NCI-H226 (cell line): ENCODE measurements around the gene KCNAB1.
A peak's percentile ranks its signal among the peaks of the same experiment; 100 is the strongest.

Experiments
- DNase-seq: peaks from one replicate; pipeline ENCODE4 v3.0.0-alpha.2; 2015

KCNAB1 gene

GRCh38 chr3:156471431-156471830, 351.1 kb downstream of the KCNAB1 start:
- no peak for DNase-seq

DNA sequence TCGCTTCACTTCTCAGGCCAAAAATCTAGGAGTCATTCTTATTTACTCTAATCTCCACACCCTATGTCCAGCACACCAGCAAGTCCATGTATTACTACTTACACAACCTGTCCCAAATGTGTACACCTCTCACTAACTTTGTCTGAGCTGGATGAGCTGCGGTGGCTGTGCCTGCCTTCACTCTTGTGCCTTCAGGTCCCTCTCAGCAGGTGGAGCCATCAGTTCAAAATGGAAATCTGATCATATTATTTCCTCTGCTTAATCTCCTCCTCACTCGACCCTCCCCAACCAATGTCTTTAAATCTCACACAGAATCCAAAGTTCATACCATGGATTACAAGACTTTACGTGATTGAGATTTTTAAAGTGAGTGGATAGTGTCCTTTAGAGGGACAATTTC, 351.8 kb downstream of the KCNAB1 start:
- no peak for DNase-seq

DNA sequence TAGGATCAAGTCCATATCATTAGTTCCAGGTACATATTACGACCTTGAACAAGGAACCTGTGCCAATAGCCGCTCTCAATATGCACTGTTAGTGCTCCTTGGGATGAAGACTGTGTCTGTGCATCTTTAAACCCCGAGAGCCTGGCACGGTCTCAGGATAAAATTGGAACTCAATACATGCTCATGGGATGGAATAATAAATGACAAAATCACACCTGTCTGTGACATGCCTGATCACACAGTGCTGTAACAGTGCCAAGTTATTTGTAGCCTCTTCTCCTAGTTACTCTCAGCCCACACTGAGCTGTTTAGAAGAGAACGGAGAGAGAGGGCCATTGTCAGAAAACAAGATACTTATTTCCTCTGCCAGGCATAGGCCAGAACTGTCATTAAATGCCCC, 352.3 kb downstream of the KCNAB1 start:
- DNase-seq, result no peak

- DNase-seq, result no peak
Observed at GRCh38 chr3:156473341-156473740, 353.0 kb downstream of the KCNAB1 start.

GRCh38 chr3:156474560-156475389, 354.4 kb downstream of the KCNAB1 start:
- DNase-seq, result no peak

DNA sequence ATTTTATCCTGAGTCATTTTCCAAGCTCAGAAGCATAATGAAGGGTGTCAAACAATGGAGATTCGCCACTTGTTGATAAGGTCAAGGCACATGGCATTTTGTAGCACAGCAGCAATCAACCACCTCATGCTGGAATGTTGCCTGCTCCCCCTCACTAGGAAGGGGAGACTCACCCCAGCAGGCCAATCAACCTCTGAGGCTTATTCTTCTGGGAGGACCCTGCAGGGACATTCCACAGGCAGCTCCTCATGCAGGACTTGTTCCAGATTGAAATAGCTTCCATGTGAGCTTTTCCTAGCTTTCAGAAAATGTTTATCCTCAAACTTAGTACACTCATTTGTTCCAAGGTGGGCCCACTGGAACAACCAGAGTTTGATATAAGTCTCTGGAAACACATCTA, 356.9 kb downstream of the KCNAB1 start:
- peak; percentile 59 for DNase-seq

DNA sequence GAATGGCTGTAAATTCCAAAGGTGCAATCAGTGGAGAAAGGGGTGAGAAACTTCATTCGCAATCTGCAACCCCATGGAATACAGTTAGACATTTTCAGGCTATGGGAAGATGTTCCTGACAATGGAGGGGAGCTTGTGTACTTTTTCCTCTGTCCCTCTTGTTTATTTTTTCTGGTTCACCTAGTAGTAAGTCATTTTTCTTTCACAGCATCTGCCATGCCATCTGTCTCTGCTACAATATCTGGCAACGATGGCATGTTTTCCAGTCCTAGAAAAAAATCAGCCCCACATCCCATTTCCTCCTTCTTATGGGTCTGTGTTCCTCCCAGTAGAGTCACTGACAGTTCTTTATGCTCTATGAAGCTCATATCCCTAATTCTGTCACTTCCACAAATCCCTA, 358.5 kb downstream of the KCNAB1 start:
- DNase-seq, result no peak

DNA sequence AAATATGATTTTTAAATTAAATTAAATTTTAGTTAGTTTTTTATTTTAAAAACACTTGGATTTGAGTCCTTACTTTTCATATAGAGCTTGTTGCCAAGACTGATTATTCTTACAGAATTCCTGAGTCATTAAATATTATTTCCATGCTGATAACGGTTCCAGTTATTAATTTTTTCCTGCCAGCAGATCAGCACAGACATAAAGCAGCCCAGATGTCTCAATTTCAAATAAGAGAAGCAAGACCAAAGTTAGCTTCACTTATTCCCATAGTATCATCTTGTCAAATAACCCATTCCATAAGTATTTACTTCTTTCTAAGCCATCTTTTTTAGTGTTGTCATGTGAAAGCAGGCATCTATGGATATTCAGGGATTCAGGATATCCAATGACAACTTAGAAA, 359.2 kb downstream of the KCNAB1 start:
- DNase-seq, result no peak

DNA sequence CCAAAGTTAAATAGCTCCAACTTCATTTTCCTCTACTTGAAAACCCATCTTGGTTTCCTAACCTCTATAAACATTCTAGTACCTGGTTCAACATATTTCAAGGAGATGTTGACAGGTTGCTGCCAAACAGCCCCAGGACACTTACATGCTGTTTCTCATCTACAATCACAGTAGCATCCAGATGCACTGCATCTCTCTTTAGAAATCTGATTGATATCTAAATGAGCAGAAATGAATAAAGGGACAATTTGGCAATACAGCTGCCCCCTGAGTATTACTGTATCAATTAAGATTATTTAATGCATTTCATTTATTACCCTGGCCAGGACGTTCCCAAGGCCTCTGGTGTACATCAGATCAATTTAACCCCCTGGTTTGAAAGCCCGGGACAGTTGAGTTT, 360.6 kb downstream of the KCNAB1 start:
- DNase-seq, result no peak

GRCh38 chr3:156483002-156483401, 362.6 kb downstream of the KCNAB1 start:
- DNase-seq, result no peak

DNA sequence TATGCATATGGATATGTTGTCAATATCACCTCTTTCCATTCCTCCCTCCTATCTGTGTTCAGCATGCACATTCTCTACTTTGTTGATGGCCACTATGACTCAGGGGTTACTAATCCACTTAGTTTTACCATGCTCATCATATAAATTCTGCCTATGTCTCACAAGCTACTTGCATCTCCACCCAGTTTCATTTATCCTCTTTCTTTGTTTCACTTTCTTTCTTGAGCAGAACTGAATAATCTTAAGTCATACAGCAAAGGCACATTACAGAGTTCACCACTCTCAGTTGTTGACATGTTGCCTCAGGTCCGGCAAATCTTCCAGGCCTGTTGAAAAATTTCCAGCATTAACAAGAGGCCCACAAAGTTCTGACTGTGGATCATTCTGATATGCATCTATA, 363.0 kb downstream of the KCNAB1 start:
- DNase-seq, result peak; percentile 70

- DNase-seq, result peak; percentile 37
Observed at GRCh38 chr3:156483961-156484787, 363.8 kb downstream of the KCNAB1 start.

DNA sequence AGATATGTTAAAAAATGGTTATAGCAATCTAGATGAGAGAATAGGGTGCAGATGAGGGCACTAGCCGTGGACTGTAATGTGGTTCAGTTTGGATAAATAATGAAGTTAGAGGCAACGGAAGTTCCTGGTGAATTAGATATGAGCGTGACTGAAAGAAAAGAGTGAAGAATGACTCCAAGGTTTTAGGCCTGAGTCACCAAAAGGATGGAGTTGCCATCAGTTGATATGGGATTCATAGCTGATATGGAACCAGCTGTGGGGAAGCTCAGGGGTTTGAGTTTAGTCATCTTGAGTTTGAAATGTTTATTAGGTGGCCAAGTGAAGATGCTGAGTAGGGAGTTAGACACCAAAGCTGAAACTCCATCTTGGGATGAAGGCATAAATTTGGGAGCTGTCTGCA, 368.4 kb downstream of the KCNAB1 start:
- peak; percentile 39 for DNase-seq

DNA sequence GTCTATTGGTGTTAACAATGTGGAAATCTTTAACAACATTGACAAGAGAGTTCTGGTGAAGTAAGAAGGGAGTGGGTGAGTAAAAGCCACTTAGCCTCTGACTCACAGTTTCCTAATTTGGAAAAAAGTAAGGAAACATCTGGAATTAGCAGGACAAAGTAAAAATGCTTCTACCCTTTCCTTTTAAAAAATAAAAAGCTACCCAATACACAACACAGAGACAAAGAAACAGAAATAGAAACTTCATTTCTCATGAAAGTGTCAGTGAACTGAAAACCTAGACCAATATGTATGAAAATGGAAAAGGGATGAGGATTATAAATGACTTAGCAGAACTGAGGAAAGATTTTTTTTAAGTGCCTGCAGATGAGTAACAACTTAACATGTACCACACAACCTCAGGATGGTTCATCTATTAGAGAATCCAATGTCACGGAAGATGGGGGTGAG, 369.1 kb downstream of the KCNAB1 start:
- no peak for DNase-seq

GRCh38 chr3:156491192-156491591, 370.8 kb downstream of the KCNAB1 start:
- no peak for DNase-seq

DNA sequence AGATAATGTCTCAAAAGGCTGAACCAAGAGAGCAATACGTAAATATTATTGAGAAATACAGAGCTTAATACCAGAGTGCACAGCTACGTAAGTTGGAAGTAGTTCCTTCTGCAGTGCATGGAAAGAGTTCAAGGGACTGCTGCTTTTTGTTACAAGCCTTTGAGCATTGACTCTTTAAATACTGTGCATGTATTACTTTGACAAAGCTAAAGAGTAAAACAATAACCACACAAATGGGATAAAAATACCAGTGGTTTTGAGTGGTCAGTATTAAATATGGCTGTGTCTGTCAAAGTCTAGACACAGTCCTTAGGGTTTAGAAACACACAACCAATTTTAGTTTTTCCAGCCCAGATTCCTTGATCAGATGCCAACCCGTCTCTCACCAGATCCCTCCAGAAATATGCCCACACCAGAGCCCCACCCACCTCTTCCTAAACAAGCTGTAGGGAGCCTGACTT, 372.5 kb downstream of the KCNAB1 start:
- DNase-seq, result no peak

DNA sequence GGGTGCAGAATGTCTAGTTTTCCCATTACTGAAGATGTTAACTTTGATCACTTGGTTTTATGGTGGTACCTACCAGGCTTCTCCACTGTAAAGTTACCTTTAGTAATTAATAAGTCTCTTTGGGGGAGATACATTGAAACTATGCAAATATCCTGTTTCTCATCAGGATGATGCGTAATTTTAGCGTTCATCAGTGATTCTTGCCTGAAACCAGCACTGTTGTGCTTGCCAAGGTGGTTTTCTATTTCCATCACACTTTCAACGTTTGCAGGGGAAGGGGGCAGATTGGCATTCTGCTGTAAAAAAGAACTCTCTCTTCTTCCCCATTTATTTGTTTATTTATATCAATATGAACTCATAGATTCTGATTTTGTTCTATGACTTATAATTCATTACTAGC, 373.5 kb downstream of the KCNAB1 start:
- no peak for DNase-seq

DNA sequence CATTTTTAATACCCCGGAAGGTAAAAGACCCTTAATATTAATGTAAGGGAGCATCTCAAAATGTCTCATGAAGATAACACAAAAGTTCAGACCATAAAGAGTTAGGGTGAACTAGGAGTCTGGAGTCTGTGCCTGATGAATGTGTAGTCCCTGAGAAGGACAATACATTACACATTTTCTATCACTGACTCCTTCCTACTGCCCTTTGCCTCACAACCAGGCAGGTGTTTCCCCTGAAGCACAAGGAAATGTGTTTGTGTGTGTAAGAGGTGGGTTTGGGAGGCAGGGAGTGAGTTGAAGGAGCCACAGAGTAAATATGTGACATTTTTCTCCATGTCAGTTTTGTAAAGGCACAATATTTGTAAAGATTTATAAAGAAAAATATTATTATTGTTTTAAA, 375.4 kb downstream of the KCNAB1 start:
- DNase-seq, result no peak

- no peak for DNase-seq
Observed at GRCh38 chr3:156497326-156497725, 376.9 kb downstream of the KCNAB1 start.

DNA sequence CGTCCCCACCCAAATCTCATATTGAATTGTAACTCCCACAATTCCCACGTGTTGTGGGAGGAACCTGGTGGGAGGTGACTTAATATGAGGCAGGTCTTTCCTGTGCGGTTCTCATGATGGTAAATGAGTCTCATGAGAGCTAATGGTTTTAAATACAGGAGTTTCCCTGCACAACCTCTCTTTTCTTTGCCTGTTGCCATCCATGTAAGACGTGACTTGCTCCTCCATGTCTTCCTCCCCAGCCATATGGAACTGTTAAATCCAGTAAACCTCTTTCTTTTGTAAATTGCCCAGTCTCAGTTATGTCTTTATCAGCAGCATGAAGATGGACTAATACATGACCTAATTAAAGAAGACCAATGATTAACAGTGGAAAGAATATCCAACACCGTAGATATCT, 377.9 kb downstream of the KCNAB1 start:
- no peak for DNase-seq

DNA sequence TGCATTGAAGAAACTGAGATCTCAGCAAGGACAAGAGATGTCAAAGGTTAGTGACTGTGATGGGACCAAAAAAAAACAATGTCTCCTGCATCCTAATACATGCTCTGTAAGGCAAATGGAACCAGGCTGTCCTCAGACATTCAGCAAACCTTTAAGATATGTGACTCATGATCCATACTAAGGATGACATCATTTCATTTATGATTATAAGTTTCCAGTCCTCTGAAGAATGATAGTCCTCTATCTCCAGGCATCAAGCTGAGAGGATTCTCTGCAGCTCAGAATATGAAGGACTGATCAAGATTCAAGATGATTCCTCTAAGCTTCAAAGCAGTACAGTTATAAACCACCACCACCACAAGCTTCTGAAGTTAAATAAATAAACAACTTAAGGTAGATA, 386.9 kb downstream of the KCNAB1 start:
- no peak for DNase-seq

- DNase-seq, result no peak
Observed at GRCh38 chr3:156509189-156510174, 389.1 kb downstream of the KCNAB1 start.
